Activated T-cell treated with anti-CD3 and anti-CD28 coated beads, Interleukin-2, amount 50 U/mL, for 72 hours (primary cell): ENCODE measurements around the gene HOXD8. TPM values are rescaled to one million over a fixed set of nuclear protein-coding genes. Genes with fewer than 3 reads are reported as not detected.

Source experiments
- ATAC-seq, 2 donors: fragments of 150-1000 bp; cut with Tn5 transposase; replicated peaks in 1 of 2; 2 replicates each; pipeline ENCODE4 v1.10.0; 2021; ENCODE audit warnings: moderate library complexity in 2 of 2, mild to moderate bottlenecking in 1 of 2
- DNase-seq, 2 donors: peaks; one replicate each; pipeline ENCODE4 v3.0.0; 2021 to 2022; ENCODE audit warnings: mixed read lengths in 1 of 2
- H3K27ac Mint-ChIP-seq: one replicate; pipeline ENCODE4 v1.8.0; 2022; ENCODE audit warnings: mild to moderate bottlenecking, moderate library complexity, mixed read lengths
- H3K27me3 Mint-ChIP-seq: one replicate; pipeline ENCODE4 v1.8.0; 2022; ENCODE audit warnings: low read depth, mixed read lengths
- H3K36me3 Mint-ChIP-seq, 2 donors: one replicate each; pipeline ENCODE4 v1.8.0; 2022; ENCODE audit warnings: mixed read lengths in 2 of 2, mild to moderate bottlenecking in 1 of 2; ENCODE audit not compliant: insufficient read depth in 2 of 2
- H3K4me1 Mint-ChIP-seq: one replicate; pipeline ENCODE4 v1.8.0; 2022; ENCODE audit warnings: low read depth, mixed read lengths
- H3K4me3 Mint-ChIP-seq, 2 donors: one replicate each; pipeline ENCODE4 v1.8.0; 2022; ENCODE audit warnings: mild to moderate bottlenecking in 2 of 2, mixed read lengths in 2 of 2, moderate library complexity in 2 of 2
- H3K9me3 Mint-ChIP-seq, 2 donors: one replicate each; pipeline ENCODE4 v1.8.0; 2022; ENCODE audit warnings: mixed read lengths in 2 of 2
- total RNA-seq, 2 donors: library from RNA; stranded (reverse); gene quantifications; one replicate each; pipeline ENCODE4 v1.2.3, GENCODE V29; 2022

The HOXD8 gene
- total RNA-seq, 2 donors from 2014 or later, result not detected

GRCh38 chr2:176110415-176111308 is 18.8 kb upstream of the HOXD8 start:
- H3K9me3 Mint-ChIP-seq, result no peaks in the 10 kb centered on the region

GRCh38 chr2:176111309-176111663 is 18.2 kb upstream of the HOXD8 start:
- Mint-ChIP-seq H3K36me3 (peaks cover under 1 to 2% of the 10 kb centered on the region in 2 donors), H3K4me3 (no peak overlapping the region), H3K9me3 (no peaks in the 10 kb centered on the region), H3K27me3 (peaks cover 78% of the 10 kb centered on the region), H3K27ac (peak overlapping the region; percentile 57), H3K4me1 (peaks cover 20% of the 10 kb centered on the region)
- peak in 1 of 2 donors; percentile 33 for ATAC-seq
- peak; percentile 45 to 53 for DNase-seq

More at GRCh38 chr2:176110415-176111308, 18.8 kb upstream of the HOXD8 start:
- Mint-ChIP-seq H3K36me3 (peaks cover 2 to 3% of the 10 kb centered on the region in 2 donors), H3K27ac (peak overlapping the region; percentile 57), H3K4me1 (peaks cover 26% of the 10 kb centered on the region), H3K27me3 (peaks cover 78% of the 10 kb centered on the region), H3K4me3 (no peak overlapping the region)
- DNase-seq (no peak), ATAC-seq (no peak)

GRCh38 chr2:176111846-176112374 is 17.6 kb upstream of the HOXD8 start:
- DNase-seq (no peak), ATAC-seq (no peak)
- Mint-ChIP-seq H3K4me1 (peaks cover 17% of the 10 kb centered on the region), H3K27me3 (peaks cover 81% of the 10 kb centered on the region), H3K9me3 (no peaks in the 10 kb centered on the region), H3K4me3 (no peak overlapping the region), H3K36me3 (peaks cover 0 to 2% of the 10 kb centered on the region in 2 donors), H3K27ac (no peak overlapping the region)

GRCh38 chr2:176112375-176113302 is 16.9 kb upstream of the HOXD8 start:
- ATAC-seq, result no peak
- H3K27me3 Mint-ChIP-seq, result peaks cover 88% of the 10 kb centered on the region
- H3K4me3 Mint-ChIP-seq, result no peak overlapping the region
- H3K36me3 Mint-ChIP-seq, result peaks cover 0 to 2% of the 10 kb centered on the region in 2 donors
- peaks cover 17% of the 10 kb centered on the region for H3K4me1 Mint-ChIP-seq
- no peaks in the 10 kb centered on the region for H3K9me3 Mint-ChIP-seq
- H3K27ac Mint-ChIP-seq, result peak overlapping the region; percentile 57
- DNase-seq, result no peak

GRCh38 chr2:176114120-176114929 is 15.2 kb upstream of the HOXD8 start:
- Mint-ChIP-seq H3K4me3 (no peak overlapping the region), H3K9me3 (peaks cover 0 to 2% of the 10 kb centered on the region in 2 donors), H3K27ac (no peak overlapping the region), H3K36me3 (peaks cover 2 to 6% of the 10 kb centered on the region in 2 donors), H3K27me3 (peaks cover 96% of the 10 kb centered on the region), H3K4me1 (peaks cover 20% of the 10 kb centered on the region)
- DNase-seq (no peak), ATAC-seq (no peak)

GRCh38 chr2:176114930-176115625 is 14.4 kb upstream of the HOXD8 start:
- Mint-ChIP-seq H3K27me3 (peaks cover 96% of the 10 kb centered on the region), H3K4me1 (peaks cover 14% of the 10 kb centered on the region), H3K36me3 (peaks cover 2 to 4% of the 10 kb centered on the region in 2 donors), H3K9me3 (peaks cover 0 to 2% of the 10 kb centered on the region in 2 donors), H3K27ac (no peak overlapping the region), H3K4me3 (no peak overlapping the region)
- DNase-seq (no peak), ATAC-seq (no peak)

GRCh38 chr2:176115883-176116813 is 13.4 kb upstream of the HOXD8 start, which contains the start of gene HOXD10:
TSS of gene HOXD10 (plus strand) at chr2:176116778. CDS start at chr2:176116834, 56 bp downstream.
- H3K36me3 Mint-ChIP-seq, result peaks cover 2 to 4% of the 10 kb centered on the region in 2 donors
- H3K4me3 Mint-ChIP-seq, result no peak within 1 kb of the TSS
- H3K4me1 Mint-ChIP-seq, result peaks cover 13% of the 10 kb centered on the region
- H3K9me3 Mint-ChIP-seq, result peaks cover 0 to 2% of the 10 kb centered on the region in 2 donors
- H3K27me3 Mint-ChIP-seq, result peaks cover 97% of the 10 kb centered on the region
- no peak within 1 kb of the TSS for H3K27ac Mint-ChIP-seq
- no peak for ATAC-seq
- no peak for DNase-seq

GRCh38 chr2:176117162-176117822 is 12.2 kb upstream of the HOXD8 start:
- H3K27me3 Mint-ChIP-seq, result peaks cover 91% of the 10 kb centered on the region
- H3K4me3 Mint-ChIP-seq, result no peak overlapping the region
- H3K9me3 Mint-ChIP-seq, result peaks cover 0 to 2% of the 10 kb centered on the region in 2 donors
- H3K27ac Mint-ChIP-seq, result no peak overlapping the region
- ATAC-seq (no peak), DNase-seq (no peak)
- peaks cover 11% of the 10 kb centered on the region for H3K4me1 Mint-ChIP-seq
- peaks cover 2 to 4% of the 10 kb centered on the region in 2 donors for H3K36me3 Mint-ChIP-seq

GRCh38 chr2:176117823-176118371 is 11.6 kb upstream of the HOXD8 start:
- peaks cover 85% of the 10 kb centered on the region for H3K27me3 Mint-ChIP-seq
- peaks cover 0 to 2% of the 10 kb centered on the region in 2 donors for H3K9me3 Mint-ChIP-seq
- DNase-seq, result no peak
- no peak overlapping the region for H3K4me3 Mint-ChIP-seq
- ATAC-seq, result no peak
- peaks cover 2 to 4% of the 10 kb centered on the region in 2 donors for H3K36me3 Mint-ChIP-seq
- H3K4me1 Mint-ChIP-seq, result peaks cover 11% of the 10 kb centered on the region
- H3K27ac Mint-ChIP-seq, result no peak overlapping the region

- Mint-ChIP-seq H3K4me3 (peak overlapping the region; percentile 24 to 73), H3K4me1 (peaks cover 11% of the 10 kb centered on the region), H3K27me3 (peaks cover 81% of the 10 kb centered on the region), H3K9me3 (peaks cover 0 to 2% of the 10 kb centered on the region in 2 donors), H3K36me3 (peaks cover 2 to 4% of the 10 kb centered on the region in 2 donors), H3K27ac (peak overlapping the region; percentile 77)
- ATAC-seq (no peak), DNase-seq (peak; percentile 41 to 47)
Observed at GRCh38 chr2:176118601-176119339, 10.7 kb upstream of the HOXD8 start.
